Measurements from ENCODE around the gene BAAT. TPM values are rescaled to one million over a fixed set of nuclear protein-coding genes. Genes with fewer than 3 reads are reported as not detected.

The BAAT gene
- polyA plus RNA-seq, 1 donor = 0.60 TPM

GRCh38 chr9:101398930-101399642 is 14.3 kb upstream of the BAAT start:
- Histone ChIP-seq H3K4me1 (ENCODE audit: control insufficient read depth, insufficient read depth, low read length) (peaks cover 4% of the 10 kb centered on the region), H3K36me3 (ENCODE audit: control insufficient read depth, insufficient read depth, low read length) (peaks cover 47% of the 10 kb centered on the region), H3K4me3 (ENCODE audit: low read length) (peak overlapping the region; percentile 73), H3K27ac (ENCODE audit: low read length) (peak overlapping the region; percentile 78), H3K9me3 (ENCODE audit: control insufficient read depth, low read depth, low read length) (peaks cover 20% of the 10 kb centered on the region), H3K27me3 (ENCODE audit: control insufficient read depth, insufficient read depth, low read length) (no peaks in the 10 kb centered on the region)
- WGBS (ENCODE audit: insufficient coverage, low lambda C conversion rate) = 0% methylated on average over 3 of the region's 28 CpGs
- peak in 1 of 2 donors; percentile 70 for DNase-seq

DNA sequence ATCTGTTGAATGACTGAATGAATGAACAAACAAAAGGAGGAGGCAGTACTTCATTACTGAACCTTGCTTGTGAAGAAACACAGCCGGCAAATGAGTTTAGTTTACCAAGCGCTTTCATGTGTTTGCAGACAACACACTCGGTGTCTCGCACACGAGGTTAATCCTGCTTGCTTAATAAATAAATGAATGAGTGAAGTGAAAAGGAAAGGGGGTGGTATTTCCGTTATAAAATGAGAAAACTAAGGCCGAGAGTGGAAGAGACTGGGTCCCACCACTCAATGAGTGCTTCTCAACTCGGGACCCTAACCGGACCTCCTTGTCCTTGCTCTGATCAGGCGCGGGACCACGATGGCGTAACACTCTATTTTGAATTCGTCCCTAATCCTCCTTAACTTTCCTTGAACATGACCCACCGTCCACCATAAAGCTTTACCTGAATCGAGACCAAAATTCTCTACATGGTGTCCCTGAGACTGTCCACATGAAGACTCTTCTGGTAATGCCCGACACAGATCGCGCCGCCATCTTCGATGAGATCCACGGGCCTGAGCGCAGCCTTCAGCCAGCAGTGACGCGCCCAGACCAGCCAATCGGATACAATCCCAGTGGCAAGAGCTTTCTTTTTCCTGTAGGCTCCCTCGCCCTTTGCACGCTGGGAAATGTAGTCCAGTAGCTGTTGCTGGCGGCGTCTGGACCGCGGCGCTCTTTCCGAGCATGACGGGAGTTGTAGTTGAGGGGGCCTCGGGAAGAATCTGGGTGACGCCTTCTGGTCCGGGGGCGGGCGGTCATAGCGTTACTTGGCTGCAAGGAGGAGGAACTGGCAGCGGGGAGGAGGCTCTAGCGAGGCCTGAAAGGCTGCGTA is 13.5 kb upstream of the BAAT start, which contains the start of the genes MRPL50 and ZNF189:
Gene MRPL50, minus strand, starts transcription at position 551 of the 862 bp plus-strand sequence. Its CDS starts 26 bp downstream, at position 525.
Gene ZNF189, plus strand, starts transcription at position 784 of the 862 bp plus-strand sequence. CDS start 306 bp downstream, outside the sequence.
- H3K36me3 ChIP-seq (ENCODE audit: control insufficient read depth, insufficient read depth, low read length) = peaks cover 39% of the 10 kb centered on the region
- peak within 1 kb of the TSS; percentile 73 for H3K4me3 ChIP-seq (ENCODE audit: low read length)
- 0% methylated on average over 3 of the region's 44 CpGs for WGBS (ENCODE audit: insufficient coverage, low lambda C conversion rate)
- DNase-seq = peak; percentile 100
- peaks cover 19% of the 10 kb centered on the region for H3K9me3 ChIP-seq (ENCODE audit: control insufficient read depth, low read depth, low read length)
- H3K27ac ChIP-seq (ENCODE audit: low read length) = peak within 1 kb of the TSS; percentile 79
- H3K27me3 ChIP-seq (ENCODE audit: control insufficient read depth, insufficient read depth, low read length) = no peaks in the 10 kb centered on the region
- peaks cover 4% of the 10 kb centered on the region for H3K4me1 ChIP-seq (ENCODE audit: control insufficient read depth, insufficient read depth, low read length)

DNA sequence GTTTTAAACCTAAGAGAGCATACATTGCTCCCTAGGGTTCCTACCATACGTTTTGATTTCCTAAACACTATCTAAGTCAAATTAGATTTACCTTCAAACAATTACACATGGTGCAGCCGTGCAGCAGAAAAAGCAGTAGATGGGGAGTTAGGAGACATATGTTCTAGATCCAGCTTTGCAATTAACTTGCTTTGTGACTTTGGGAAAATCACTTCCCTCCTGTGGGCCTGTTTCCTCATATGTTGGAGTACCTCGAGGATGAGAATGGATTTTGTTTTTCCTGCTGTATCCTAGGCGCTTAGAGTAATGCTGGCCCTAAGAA is 12.9 kb upstream of the BAAT start:
- Histone ChIP-seq H3K27ac (ENCODE audit: low read length) (peak overlapping the region; percentile 79), H3K4me1 (ENCODE audit: control insufficient read depth, insufficient read depth, low read length) (peaks cover 4% of the 10 kb centered on the region), H3K9me3 (ENCODE audit: control insufficient read depth, low read depth, low read length) (peaks cover 20% of the 10 kb centered on the region), H3K36me3 (ENCODE audit: control insufficient read depth, insufficient read depth, low read length) (peaks cover 33% of the 10 kb centered on the region), H3K4me3 (ENCODE audit: low read length) (peak overlapping the region; percentile 73), H3K27me3 (ENCODE audit: control insufficient read depth, insufficient read depth, low read length) (no peaks in the 10 kb centered on the region)
- DNase-seq = no peak
- no CpG with 5 or more reads among the region's 4 CpGs for WGBS (ENCODE audit: insufficient coverage, low lambda C conversion rate)

DNA sequence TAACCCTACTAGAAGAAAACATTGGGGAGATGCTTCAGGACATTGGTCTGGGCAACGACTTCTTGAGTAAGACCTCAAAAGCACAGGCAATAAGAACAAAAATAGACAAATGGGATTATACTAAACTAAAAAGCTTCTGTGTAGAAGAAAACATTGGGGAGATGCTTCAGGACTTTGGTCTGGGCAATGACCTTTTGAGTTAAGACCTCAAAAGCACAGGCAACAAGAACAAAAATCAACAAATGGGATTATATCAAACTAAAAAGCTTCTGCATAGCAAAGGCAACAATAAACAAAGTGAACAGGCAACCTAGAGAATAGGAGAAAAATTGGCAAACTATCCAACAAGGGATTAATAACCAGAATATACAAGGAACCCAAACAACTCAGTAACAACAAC is 9.9 kb upstream of the BAAT start:
- Histone ChIP-seq H3K27ac (ENCODE audit: low read length) (no peak overlapping the region), H3K4me3 (ENCODE audit: low read length) (no peak overlapping the region), H3K27me3 (ENCODE audit: control insufficient read depth, insufficient read depth, low read length) (no peaks in the 10 kb centered on the region), H3K36me3 (ENCODE audit: control insufficient read depth, insufficient read depth, low read length) (peaks cover 18% of the 10 kb centered on the region), H3K4me1 (ENCODE audit: control insufficient read depth, insufficient read depth, low read length) (peaks cover 4% of the 10 kb centered on the region), H3K9me3 (ENCODE audit: control insufficient read depth, low read depth, low read length) (peaks cover 15% of the 10 kb centered on the region)
- no peak for DNase-seq
- no CpG with 5 or more reads among the region's 1 CpG for WGBS (ENCODE audit: insufficient coverage, low lambda C conversion rate)

- Histone ChIP-seq H3K27ac (ENCODE audit: low read length) (no peak overlapping the region), H3K4me1 (ENCODE audit: control insufficient read depth, insufficient read depth, low read length) (peaks cover 5% of the 10 kb centered on the region), H3K36me3 (ENCODE audit: control insufficient read depth, insufficient read depth, low read length) (peaks cover 23% of the 10 kb centered on the region), H3K4me3 (ENCODE audit: low read length) (no peak overlapping the region), H3K9me3 (ENCODE audit: control insufficient read depth, low read depth, low read length) (peaks cover 15% of the 10 kb centered on the region), H3K27me3 (ENCODE audit: control insufficient read depth, insufficient read depth, low read length) (no peaks in the 10 kb centered on the region)
- WGBS (ENCODE audit: insufficient coverage, low lambda C conversion rate) = 97% methylated on average over 3 of the region's 3 CpGs
- DNase-seq = no peak
These were observed 8.3 kb upstream of the BAAT start for GRCh38 chr9:101393135-101393534.

- no peak overlapping the region for H3K4me3 ChIP-seq (ENCODE audit: low read length)
- peak overlapping the region; percentile 31 for H3K27ac ChIP-seq (ENCODE audit: low read length)
- DNase-seq = no peak
- WGBS (ENCODE audit: insufficient coverage, low lambda C conversion rate) = 50% methylated on average over 1 of the region's 2 CpGs
- H3K9me3 ChIP-seq (ENCODE audit: control insufficient read depth, low read depth, low read length) = peaks cover 18% of the 10 kb centered on the region
- no peaks in the 10 kb centered on the region for H3K27me3 ChIP-seq (ENCODE audit: control insufficient read depth, insufficient read depth, low read length)
- peaks cover 5% of the 10 kb centered on the region for H3K4me1 ChIP-seq (ENCODE audit: control insufficient read depth, insufficient read depth, low read length)
- H3K36me3 ChIP-seq (ENCODE audit: control insufficient read depth, insufficient read depth, low read length) = peaks cover 17% of the 10 kb centered on the region
These were observed 3.7 kb upstream of the BAAT start for GRCh38 chr9:101388507-101388993.

DNA sequence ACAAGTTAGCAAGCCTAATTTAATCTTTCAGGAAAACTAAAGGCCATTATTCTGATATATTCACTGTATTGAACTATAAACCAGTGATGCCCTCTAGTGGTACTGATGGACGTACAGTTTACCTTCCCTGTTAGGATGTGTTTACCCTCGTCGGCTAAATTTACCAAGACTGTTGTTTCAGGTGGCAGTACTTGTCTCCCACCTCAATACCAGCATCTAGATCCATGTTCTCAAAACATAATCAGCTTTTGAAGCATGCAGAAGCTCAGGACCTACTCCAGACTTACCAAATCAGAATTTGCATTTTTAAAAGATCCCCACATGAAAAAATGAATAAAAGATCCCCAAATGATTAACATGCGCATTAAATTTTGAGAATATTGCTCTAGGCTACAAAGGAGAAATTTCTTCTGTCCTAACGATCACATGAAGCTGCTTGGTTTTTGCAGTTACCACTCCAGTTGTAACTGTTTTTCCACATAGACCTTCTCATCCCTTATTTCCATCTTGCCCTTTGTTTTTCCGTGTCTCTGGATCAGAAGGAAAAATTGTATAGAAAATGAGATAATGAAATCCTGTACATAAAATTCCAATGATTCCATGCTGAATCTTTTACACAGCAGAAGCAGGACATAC is 3.2 kb upstream of the BAAT start:
- Histone ChIP-seq H3K9me3 (ENCODE audit: control insufficient read depth, low read depth, low read length) (peaks cover 12% of the 10 kb centered on the region), H3K27me3 (ENCODE audit: control insufficient read depth, insufficient read depth, low read length) (no peaks in the 10 kb centered on the region), H3K27ac (ENCODE audit: low read length) (peak overlapping the region; percentile 31), H3K36me3 (ENCODE audit: control insufficient read depth, insufficient read depth, low read length) (peaks cover 17% of the 10 kb centered on the region), H3K4me1 (ENCODE audit: control insufficient read depth, insufficient read depth, low read length) (peaks cover 5% of the 10 kb centered on the region), H3K4me3 (ENCODE audit: low read length) (no peak overlapping the region)
- 75% methylated on average over 2 of the region's 6 CpGs for WGBS (ENCODE audit: insufficient coverage, low lambda C conversion rate)
- DNase-seq = peak in 1 of 2 donors; percentile 46

DNA sequence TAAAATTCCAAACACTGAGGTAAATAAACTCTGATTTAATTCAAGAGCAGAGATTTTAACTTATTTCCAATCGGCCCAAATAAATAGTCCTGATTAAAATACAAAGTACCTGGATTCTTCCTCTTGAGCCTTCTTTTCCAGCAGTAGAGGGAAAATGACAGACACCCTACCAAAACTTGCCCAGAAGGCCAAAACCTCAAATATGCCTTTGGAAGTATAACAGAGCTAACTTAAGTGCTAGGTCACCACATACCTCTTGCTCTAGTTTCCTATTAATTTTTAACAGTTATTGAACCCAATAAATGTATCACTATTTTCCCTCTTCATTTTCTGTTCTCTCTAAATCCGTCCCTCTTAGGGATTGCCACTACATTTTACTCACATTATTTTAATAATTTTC is 1.4 kb downstream of the BAAT start:
- Histone ChIP-seq H3K27me3 (ENCODE audit: control insufficient read depth, insufficient read depth, low read length) (no peaks in the 10 kb centered on the region), H3K36me3 (ENCODE audit: control insufficient read depth, insufficient read depth, low read length) (no peaks in the 10 kb centered on the region), H3K9me3 (ENCODE audit: control insufficient read depth, low read depth, low read length) (peaks cover 11% of the 10 kb centered on the region), H3K4me3 (ENCODE audit: low read length) (no peak overlapping the region), H3K27ac (ENCODE audit: low read length) (no peak overlapping the region), H3K4me1 (ENCODE audit: control insufficient read depth, insufficient read depth, low read length) (peaks cover 5% of the 10 kb centered on the region)
- DNase-seq = no peak
- 75% methylated on average over 1 of the region's 2 CpGs for WGBS (ENCODE audit: insufficient coverage, low lambda C conversion rate)

- Histone ChIP-seq H3K27ac (ENCODE audit: low read length) (no peak overlapping the region), H3K4me1 (ENCODE audit: control insufficient read depth, insufficient read depth, low read length) (no peaks in the 10 kb centered on the region), H3K9me3 (ENCODE audit: control insufficient read depth, low read depth, low read length) (peaks cover 11% of the 10 kb centered on the region), H3K36me3 (ENCODE audit: control insufficient read depth, insufficient read depth, low read length) (no peaks in the 10 kb centered on the region), H3K4me3 (ENCODE audit: low read length) (no peak overlapping the region), H3K27me3 (ENCODE audit: control insufficient read depth, insufficient read depth, low read length) (no peaks in the 10 kb centered on the region)
- WGBS (ENCODE audit: insufficient coverage, low lambda C conversion rate) = 100% methylated on average over 1 of the region's 2 CpGs
- DNase-seq = no peak
These were observed 2.9 kb downstream of the BAAT start for GRCh38 chr9:101381833-101382342.

DNA sequence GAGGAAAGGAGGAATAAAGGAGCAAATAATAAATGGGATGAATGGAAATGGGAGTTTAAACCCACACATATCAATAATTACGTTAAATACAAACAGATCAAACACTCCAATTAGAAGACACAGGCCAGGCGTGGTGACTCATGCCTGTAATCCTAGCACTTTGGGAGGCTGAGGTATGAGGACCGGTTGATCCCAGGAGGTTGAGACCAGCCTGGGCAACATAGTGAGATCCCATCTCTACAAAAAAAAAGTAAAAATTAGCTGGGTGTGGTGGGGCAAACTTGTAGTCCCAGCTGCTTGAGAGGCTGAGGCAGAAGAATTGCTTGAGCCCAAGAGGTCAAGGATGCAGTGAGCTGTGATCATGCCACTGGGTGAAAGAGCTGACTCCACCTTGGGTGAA is 3.7 kb downstream of the BAAT start:
- DNase-seq = no peak
- no peak overlapping the region for H3K4me3 ChIP-seq (ENCODE audit: low read length)
- no peaks in the 10 kb centered on the region for H3K36me3 ChIP-seq (ENCODE audit: control insufficient read depth, insufficient read depth, low read length)
- WGBS (ENCODE audit: insufficient coverage, low lambda C conversion rate) = no CpG with 5 or more reads among the region's 3 CpGs
- no peak overlapping the region for H3K27ac ChIP-seq (ENCODE audit: low read length)
- no peaks in the 10 kb centered on the region for H3K27me3 ChIP-seq (ENCODE audit: control insufficient read depth, insufficient read depth, low read length)
- peaks cover 11% of the 10 kb centered on the region for H3K9me3 ChIP-seq (ENCODE audit: control insufficient read depth, low read depth, low read length)
- H3K4me1 ChIP-seq (ENCODE audit: control insufficient read depth, insufficient read depth, low read length) = no peaks in the 10 kb centered on the region

All from large intestine (tissue), 3 donors.